Mesodermal cell (in vitro differentiated cells): ENCODE measurements around the gene LILRA6. TPM values are rescaled to one million over a fixed set of nuclear protein-coding genes. Genes with fewer than 3 reads are reported as not detected.
"Not testable (repeated sequence)": the region's sequence is repeated elsewhere in the genome, so short reads cannot be mapped to it uniquely, and the experiment has no call there.

Experiments
- H3K27ac ChIP-seq: 2 replicates; pipeline ENCODE4 v1.7.0; 2013; ENCODE audit warnings: mild to moderate bottlenecking, low read depth, low read length, moderate library complexity; ENCODE audit not compliant: severe bottlenecking
- H3K36me3 ChIP-seq: 2 replicates; pipeline ENCODE4 v1.7.1; 2013; ENCODE audit warnings: mild to moderate bottlenecking, low read length, moderate library complexity; ENCODE audit not compliant: control insufficient read depth, insufficient read depth
- H3K4me1 ChIP-seq: one replicate; pipeline ENCODE4 v1.7.1; 2013; ENCODE audit warnings: mild to moderate bottlenecking, low read length; ENCODE audit not compliant: insufficient read depth, control insufficient read depth, poor library complexity, severe bottlenecking
- H3K4me3 ChIP-seq: 2 replicates; pipeline ENCODE4 v1.7.0; 2013; ENCODE audit warnings: low read length, control low read depth, mild to moderate bottlenecking; ENCODE audit not compliant: insufficient read depth, poor library complexity, severe bottlenecking; ENCODE audit errors: extremely low read depth
- H3K9me3 ChIP-seq: 2 replicates; pipeline ENCODE4 v1.7.1; 2013; ENCODE audit warnings: mild to moderate bottlenecking, low read length, moderate library complexity; ENCODE audit not compliant: control insufficient read depth
- WGBS, 2 experiments: methylation state at CpG; one replicate each; pipeline ENCODE4 v1.1.5; 2013; ENCODE audit warnings: missing lambda C conversion rate in 2 of 2; ENCODE audit not compliant: insufficient coverage in 2 of 2; 5-methylcytosine and 5-hydroxymethylcytosine counted together
- polyA plus RNA-seq, 2 experiments: library from polyadenylated mRNA; stranded (reverse); fragments of 50-300 nt; gene quantifications; one replicate each; pipeline ENCODE4 v1.2.3, GENCODE V29; 2013

Gene LILRA6
- not detected for polyA plus RNA-seq (2013, experiment 1 of 2)
- polyA plus RNA-seq (2013, experiment 2 of 2) = not detected

DNA sequence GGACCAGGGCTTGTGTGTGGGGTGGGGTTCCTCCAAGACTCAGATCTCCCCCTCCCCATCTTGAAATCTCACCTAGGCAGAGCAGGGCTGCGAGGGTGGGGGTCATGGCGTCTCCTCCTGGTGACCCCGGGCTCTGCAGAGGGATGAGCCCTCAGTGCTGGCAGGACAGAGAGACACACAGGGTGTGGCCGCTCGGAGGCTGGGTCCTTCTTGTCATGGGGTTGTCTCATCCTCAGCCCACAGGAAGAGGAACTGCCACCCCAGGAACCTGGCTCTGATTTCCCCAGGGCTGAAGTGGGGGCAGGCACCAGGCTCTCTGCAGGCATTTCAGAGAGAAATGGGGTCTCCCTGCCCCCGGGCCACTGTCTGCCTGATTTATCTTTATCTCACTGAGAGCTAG lies at the start of gene LILRA6:
Gene LILRA6 (minus strand): TSS at position 145 of the 400 bp plus-strand sequence.
- not testable (repeated sequence) for H3K27ac ChIP-seq, H3K9me3 ChIP-seq, H3K4me1 ChIP-seq, H3K36me3 ChIP-seq, H3K4me3 ChIP-seq
- WGBS, 2 experiments = 100% methylated on average over 1 of the region's 6 CpGs; no CpG with 5 or more reads in 1 of the 2 experiments

DNA sequence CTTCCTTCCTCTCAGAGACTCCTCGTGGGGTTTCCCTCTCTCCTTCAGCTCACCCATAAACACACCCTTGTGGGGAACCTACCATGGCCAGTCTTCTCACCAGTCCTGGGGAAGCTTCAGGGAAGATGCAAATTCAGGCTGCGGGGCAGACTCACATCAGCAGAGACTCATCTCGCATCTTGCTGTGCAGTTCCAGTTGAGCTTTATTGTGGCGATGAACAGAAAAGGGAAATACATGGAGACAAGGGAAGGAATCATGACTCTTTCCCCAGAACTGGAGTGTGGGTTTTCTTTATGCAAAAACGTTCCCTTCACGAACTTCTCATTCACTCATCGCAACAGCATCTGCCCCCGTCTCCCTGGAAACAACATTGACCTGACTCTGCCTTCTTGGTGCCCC lies 46.6 kb upstream of the LILRA6 start:
- 0% methylated on average over 1 of the region's 8 CpGs; no CpG with 5 or more reads in 1 of the 2 experiments for WGBS, 2 experiments

DNA sequence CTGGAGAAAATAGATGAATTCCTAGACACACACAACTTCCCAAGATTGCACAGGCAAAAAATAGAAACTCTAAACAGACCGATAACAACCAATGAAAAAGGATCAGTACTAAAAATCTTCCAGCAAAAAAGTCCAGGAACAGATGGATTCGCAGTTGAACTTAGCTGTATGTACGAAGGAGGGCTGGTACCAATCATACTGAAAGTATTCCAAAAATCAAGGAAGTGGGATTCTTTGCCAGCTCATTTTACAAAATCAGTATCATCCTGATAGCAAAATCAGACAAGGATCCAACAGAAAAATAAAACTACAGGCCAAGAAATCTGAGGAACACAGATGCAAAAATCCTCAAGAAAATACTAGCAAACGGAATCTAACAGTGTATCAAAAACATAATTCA lies 44.9 kb upstream of the LILRA6 start:
- WGBS, 2 experiments = 100% methylated on average over 1 of the region's 4 CpGs; no CpG with 5 or more reads in 1 of the 2 experiments
- H3K27ac ChIP-seq = no peak overlapping the region
- no peaks in the 10 kb centered on the region for H3K9me3 ChIP-seq
- H3K4me3 ChIP-seq = no peak overlapping the region
- H3K36me3 ChIP-seq = no peaks in the 10 kb centered on the region
- no peaks in the 10 kb centered on the region for H3K4me1 ChIP-seq

More for the DNA sequence above, 46.6 kb upstream of the LILRA6 start:
- not testable (repeated sequence) for H3K36me3 ChIP-seq, H3K27ac ChIP-seq, H3K4me1 ChIP-seq, H3K9me3 ChIP-seq, H3K4me3 ChIP-seq

DNA sequence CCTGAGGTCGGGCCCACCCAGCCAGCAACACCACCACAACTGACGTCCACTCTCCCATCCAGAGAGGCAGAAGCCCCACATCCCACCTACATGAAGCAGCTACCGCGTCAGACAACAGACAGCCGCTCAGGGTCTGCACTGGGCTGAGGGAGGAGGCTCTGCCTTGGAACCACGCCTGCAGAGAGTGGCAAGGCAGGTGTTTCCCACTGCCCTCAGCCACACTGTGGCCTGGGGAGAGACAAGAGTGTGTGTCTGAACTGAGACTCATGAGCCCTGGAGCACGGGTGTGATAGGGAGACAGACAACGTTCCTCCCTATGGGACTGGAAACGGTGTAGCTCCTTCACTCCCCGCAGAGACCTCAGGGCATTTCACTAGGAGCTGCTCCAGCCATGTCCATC lies 43.7 kb upstream of the LILRA6 start:
- WGBS, 2 experiments = 67 to 100% methylated on average over 1 to 2 of the region's 10 CpGs

DNA sequence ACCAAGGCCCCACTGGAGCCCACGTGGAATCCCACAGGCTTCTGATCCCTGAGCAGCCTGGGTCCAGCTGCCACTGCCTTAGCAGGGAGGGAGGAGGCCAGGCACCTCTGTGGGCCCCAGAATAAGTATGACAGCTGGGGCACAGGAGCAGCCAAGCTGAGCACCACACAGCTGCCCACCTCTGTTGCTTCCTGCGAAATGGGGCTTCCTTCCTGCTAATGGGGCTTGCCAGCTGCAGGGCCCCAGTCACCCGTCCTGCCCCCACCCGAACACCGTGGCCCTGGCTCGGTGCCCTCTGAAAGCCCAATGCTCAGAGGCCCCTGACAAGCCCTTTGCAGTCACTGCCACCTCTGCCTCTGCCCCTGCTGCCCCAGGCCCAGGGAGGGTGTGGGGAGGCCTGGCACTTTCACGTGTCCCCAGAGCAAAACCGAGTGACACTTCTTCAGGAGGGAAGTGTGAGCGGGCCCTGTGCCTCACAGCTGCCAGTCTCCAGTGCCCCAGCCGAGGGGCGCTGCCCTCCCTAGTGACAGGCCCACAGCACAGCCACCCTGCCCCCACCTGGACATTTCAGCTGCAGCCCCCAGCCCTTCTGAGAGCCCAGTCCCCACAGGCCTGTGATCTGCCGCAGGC lies 43.0 kb upstream of the LILRA6 start:
- H3K27ac ChIP-seq, H3K36me3 ChIP-seq, H3K4me1 ChIP-seq, H3K9me3 ChIP-seq, H3K4me3 ChIP-seq: not testable (repeated sequence)
- WGBS, 2 experiments = 78 to 83% methylated on average over 4 to 6 of the region's 12 CpGs

More for the DNA sequence above, 43.7 kb upstream of the LILRA6 start:
- H3K4me3 ChIP-seq, H3K36me3 ChIP-seq, H3K27ac ChIP-seq, H3K4me1 ChIP-seq, H3K9me3 ChIP-seq: not testable (repeated sequence)

DNA sequence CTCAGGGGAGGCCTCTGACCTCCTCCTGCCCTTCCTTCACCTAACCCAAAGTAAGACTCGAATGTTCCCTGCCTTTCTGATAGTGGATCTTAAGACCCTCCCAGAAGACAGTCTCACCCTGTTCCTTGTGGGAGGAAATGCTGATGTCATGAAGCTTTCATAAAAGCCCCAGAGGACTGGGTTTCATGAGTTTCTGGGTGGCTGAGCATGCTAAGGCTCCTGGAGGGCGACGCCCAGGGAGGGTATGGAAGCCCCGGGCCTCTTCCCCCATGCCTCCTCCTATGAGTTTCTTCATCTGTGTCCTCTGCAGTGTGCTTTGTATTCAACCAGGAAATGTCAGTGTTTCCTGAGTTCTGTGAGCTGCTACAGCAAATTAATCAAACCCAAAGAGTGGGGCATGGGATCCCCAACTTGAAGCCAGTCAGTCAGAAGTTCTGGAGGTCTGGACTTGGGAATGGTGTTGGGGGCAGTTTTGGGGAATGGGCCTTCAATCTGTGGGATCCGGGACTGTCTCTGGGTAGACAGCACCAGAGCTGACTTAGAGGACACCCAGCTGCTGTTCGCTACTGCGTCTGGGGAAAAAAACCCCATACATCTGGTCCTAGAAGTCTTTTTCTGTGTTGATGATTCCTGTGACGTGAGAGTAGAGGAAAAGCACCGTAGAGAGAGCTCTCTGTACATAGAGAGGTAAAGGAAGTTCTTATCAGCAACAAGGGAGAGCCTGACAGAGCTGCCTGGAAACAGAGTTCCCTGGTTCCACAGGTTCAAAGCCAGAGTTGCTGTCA lies 40.3 kb upstream of the LILRA6 start:
- Histone ChIP-seq H3K27ac (no peak overlapping the region), H3K9me3 (no peaks in the 10 kb centered on the region), H3K36me3 (no peaks in the 10 kb centered on the region), H3K4me1 (no peaks in the 10 kb centered on the region), H3K4me3 (no peak overlapping the region)
- WGBS, 2 experiments = 86 to 93% methylated on average over 5 to 6 of the region's 9 CpGs

DNA sequence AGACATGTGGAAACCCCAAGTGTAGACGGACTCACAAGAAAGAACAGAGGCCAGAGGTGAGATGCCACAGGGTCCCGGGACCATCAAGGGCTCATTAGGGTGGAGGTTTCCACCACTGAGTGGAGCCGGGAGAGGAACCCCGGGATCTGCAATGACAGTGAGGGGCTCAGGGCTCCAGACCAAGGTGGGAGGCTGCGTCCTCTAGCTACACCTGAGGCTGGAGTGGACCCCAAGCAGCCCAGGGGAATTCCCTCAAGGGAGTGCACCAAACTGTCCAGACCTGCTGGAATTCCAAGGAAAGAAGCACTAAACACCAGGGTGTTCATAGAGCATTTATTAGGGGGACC lies 39.1 kb upstream of the LILRA6 start:
- 89 to 92% methylated on average over 4 of the region's 5 CpGs for WGBS, 2 experiments
- H3K9me3 ChIP-seq, H3K4me1 ChIP-seq, H3K36me3 ChIP-seq, H3K4me3 ChIP-seq, H3K27ac ChIP-seq: not testable (repeated sequence)

DNA sequence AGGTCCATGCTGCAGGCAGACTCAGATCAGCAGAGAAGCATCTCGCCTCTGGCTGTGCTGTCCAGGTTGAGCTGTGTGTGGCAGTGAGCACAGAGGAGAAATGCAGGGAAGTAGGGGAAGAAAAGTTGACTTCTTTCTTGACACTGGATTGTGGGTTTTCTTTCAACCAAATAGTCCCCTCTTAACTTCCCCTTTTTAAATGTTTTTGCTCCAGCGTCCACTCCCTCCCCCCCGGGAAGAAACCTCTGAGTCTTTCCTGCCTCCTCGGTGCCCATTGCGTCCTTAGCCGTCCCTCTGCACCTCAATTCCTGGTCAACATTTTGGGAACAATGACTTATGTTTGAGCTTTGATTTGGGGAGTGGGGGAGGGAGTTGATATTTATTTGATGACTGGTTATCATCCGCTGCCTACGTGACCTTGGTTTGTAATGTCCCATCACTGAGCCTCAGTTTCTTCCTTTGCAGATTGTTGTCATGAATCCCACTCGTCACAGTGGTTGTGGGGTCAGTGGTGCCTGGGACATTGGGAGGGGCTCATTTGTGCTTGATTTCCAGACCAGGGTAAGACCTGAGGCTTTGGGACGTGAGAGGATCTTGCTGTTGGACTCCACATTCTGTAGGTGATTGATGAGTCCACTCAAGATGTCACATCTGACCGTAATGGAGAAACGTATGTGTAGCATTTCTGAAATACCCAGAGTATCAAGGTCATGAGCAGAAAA lies 38.6 kb upstream of the LILRA6 start, which contains the start of gene LILRB2:
Gene LILRB2 (minus strand): TSS at position 104 of the 722 bp plus-strand sequence. CDS start 614 bp downstream, outside the sequence.
- WGBS, 2 experiments = 83 to 84% methylated on average over 10 to 11 of the region's 12 CpGs
- no peaks in the 10 kb centered on the region for H3K9me3 ChIP-seq
- H3K4me1 ChIP-seq = no peaks in the 10 kb centered on the region
- H3K36me3 ChIP-seq = no peaks in the 10 kb centered on the region
- no peak within 1 kb of the TSS for H3K27ac ChIP-seq
- no peak within 1 kb of the TSS for H3K4me3 ChIP-seq

DNA sequence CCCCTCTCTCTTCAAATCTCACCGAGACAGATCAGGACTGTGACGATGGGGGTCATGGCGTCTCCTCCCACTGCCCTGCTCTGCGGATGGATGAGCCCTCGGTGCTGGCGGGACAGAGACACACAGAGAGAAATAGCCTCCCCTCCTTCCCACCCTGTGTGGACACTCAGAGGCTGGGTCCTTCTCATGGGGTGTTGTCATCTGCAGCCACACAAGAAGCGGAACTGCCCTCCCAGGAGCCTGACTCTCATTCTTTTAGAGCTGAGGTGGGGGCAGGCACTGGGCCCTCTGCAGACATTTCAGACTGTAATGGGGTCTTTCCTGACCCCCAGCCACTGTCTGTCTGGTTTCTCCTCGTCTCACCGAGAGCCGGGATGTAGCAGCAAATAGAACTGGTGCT lies 37.9 kb upstream of the LILRA6 start:
- not testable (repeated sequence) for H3K4me1 ChIP-seq, H3K4me3 ChIP-seq, H3K9me3 ChIP-seq, H3K36me3 ChIP-seq, H3K27ac ChIP-seq
- WGBS, 2 experiments = 78 to 92% methylated on average over 7 to 10 of the region's 10 CpGs

DNA sequence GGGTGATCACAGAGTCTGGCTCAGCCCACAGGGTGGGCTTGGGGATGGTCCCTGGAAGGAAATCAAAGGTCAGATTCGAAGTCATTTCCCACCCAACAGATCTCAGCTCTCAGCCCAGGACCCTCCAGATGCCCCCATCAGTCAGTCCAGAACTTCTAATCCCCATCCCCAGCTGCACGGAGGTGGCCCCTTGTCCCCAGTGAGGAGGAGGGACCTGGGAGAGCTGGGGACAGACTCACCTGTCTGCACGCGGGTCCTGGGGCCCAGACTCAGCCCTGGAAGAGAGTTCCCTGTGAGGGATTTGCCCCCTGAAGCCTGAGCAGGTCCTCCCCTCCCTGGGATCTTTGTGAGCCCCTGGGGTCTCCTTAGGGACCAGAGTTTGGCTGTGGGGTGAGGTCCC lies 37.4 kb upstream of the LILRA6 start:
- not testable (repeated sequence) for H3K9me3 ChIP-seq
- 43% methylated on average over 3 of the region's 4 CpGs; no CpG with 5 or more reads in 1 of the 2 experiments for WGBS, 2 experiments

More for the DNA sequence above, 37.4 kb upstream of the LILRA6 start:
- not testable (repeated sequence) for H3K4me1 ChIP-seq, H3K27ac ChIP-seq, H3K36me3 ChIP-seq, H3K4me3 ChIP-seq
